K562 (cell line): ENCODE measurements around the gene ERBB4. TPM values are rescaled to one million over a fixed set of nuclear protein-coding genes. Genes with fewer than 3 reads are reported as not detected.

ENCODE experiments used
- ATAC-seq: fragments of 200-7000 bp; cut with Tn5 transposase; 3 replicates; pipeline ENCODE4 v1.9.1; 2020; ENCODE audit warnings: moderate library complexity
- BruUV-seq: library from RNA; stranded (reverse); fragments of 400-500 nt; replicated peaks from 2 replicates; lab custom pipeline; 2021; lab: Mats Ljungman, UMichigan
- CTCF ChIA-PET: fragments of 300-600 bp; formaldehyde crosslinking; extraction: SDS; loops from one replicate; lab custom pipeline; 2021; ENCODE audit warnings: low intra/inter-chr PET ratio; lab: Yijun Ruan, JAX
- POLR2A ChIA-PET: fragments of 300-600, 350-650 bp; sonication (Branson Sonifier 250); formaldehyde crosslinking; extraction: SDS; loops from one replicate; lab custom pipeline; 2021; ENCODE audit warnings: antibody characterized with exemption, inconsistent platforms; lab: Yijun Ruan, JAX
- DNase-seq, 4 experiments: peaks; one replicate each; pipeline versions ENCODE4 v3.0.0 to v3.0.0-alpha.2; 2011 to 2018; ENCODE audit warnings: low spot score in 3 of 4, mixed read lengths in 3 of 4; ENCODE audit errors: extremely low read depth in 1 of 4
- FAIRE-seq: peaks from 2 replicates; lab custom pipeline; 2011; peaks lifted over from hg19 to GRCh38; lab: Jason Lieb, UNC
- H2AFZ ChIP-seq: 2 replicates; pipeline ENCODE4 v1.6.0; 2011; ENCODE audit warnings: low read depth, low read length, control low read depth, inconsistent platforms
- H3K27ac ChIP-seq: fragments of 200-600 bp; 3 replicates; pipeline ENCODE4 v1.8.0; 2011; ENCODE audit warnings: low read depth, mild to moderate bottlenecking, control low read depth, inconsistent platforms, low read length, moderate library complexity, mixed read lengths; ENCODE audit errors: extremely low read depth
- H3K27me3 ChIP-seq, 2 experiments: fragments of 300-600 bp in 1 of 2; 2 replicates in 1 of 2; 3 replicates in 1 of 2; pipeline versions ENCODE4 v1.6.0 to v1.8.0; 2011; ENCODE audit warnings: inconsistent platforms in 2 of 2, low read length in 2 of 2, mild to moderate bottlenecking in 1 of 2, mixed read lengths in 1 of 2, moderate library complexity in 1 of 2; ENCODE audit not compliant: control insufficient read depth in 2 of 2, insufficient read depth in 2 of 2
- H3K36me3 ChIP-seq: fragments of 300-600 bp; 3 replicates; pipeline ENCODE4 v1.8.0; 2011; ENCODE audit warnings: mild to moderate bottlenecking, low read length, inconsistent platforms; ENCODE audit not compliant: control insufficient read depth, insufficient read depth
- H3K4me1 ChIP-seq, 2 experiments: fragments of 200-600 bp in 1 of 2; replicated peaks in 1 of 2; 2 replicates in 1 of 2; 3 replicates in 1 of 2; pipeline versions ENCODE4 v1.5.1 to v1.8.0; 2011; ENCODE audit warnings: inconsistent platforms in 2 of 2, low read length in 2 of 2, mild to moderate bottlenecking in 1 of 2, mixed read lengths in 1 of 2, moderate library complexity in 1 of 2; ENCODE audit not compliant: control insufficient read depth in 2 of 2, insufficient read depth in 2 of 2
- H3K4me2 ChIP-seq: 2 replicates; pipeline ENCODE4 v1.6.1; 2011; ENCODE audit warnings: low read length, control low read depth, inconsistent platforms, mixed read lengths; ENCODE audit not compliant: insufficient read depth
- H3K4me3 ChIP-seq: fragments of 200-600 bp; sonication (generic), shearing (Covaris generic); 2 replicates; pipeline ENCODE4 v1.5.1; 2016; ENCODE audit warnings: control low read depth, inconsistent platforms
- H3K79me2 ChIP-seq: fragments of 200-600 bp; 3 replicates; pipeline ENCODE4 v1.8.0; 2011; ENCODE audit warnings: low read length, inconsistent platforms; ENCODE audit not compliant: control insufficient read depth, insufficient read depth
- H3K9ac ChIP-seq, 2 experiments: 2 replicates each; pipeline versions ENCODE4 v1.6.0 to v1.6.1; 2011; ENCODE audit warnings: low read depth in 2 of 2, low read length in 2 of 2, control low read depth in 1 of 2, inconsistent platforms in 1 of 2, mild to moderate bottlenecking in 1 of 2, mixed read lengths in 1 of 2; ENCODE audit not compliant: insufficient read depth in 1 of 2
- H3K9me1 ChIP-seq: one replicate; pipeline ENCODE4 v1.6.0; 2011; ENCODE audit warnings: inconsistent platforms, mild to moderate bottlenecking, low read length, moderate library complexity; ENCODE audit not compliant: control insufficient read depth, insufficient read depth
- H3K9me3 ChIP-seq: replicated peaks from 2 replicates; pipeline ENCODE4 v1.5.1; 2011; ENCODE audit warnings: low read depth, low read length, inconsistent platforms; ENCODE audit not compliant: control insufficient read depth, insufficient read depth
- H4K20me1 ChIP-seq: replicated peaks from 2 replicates; pipeline ENCODE4 v1.6.1; 2011; ENCODE audit warnings: low read length, inconsistent platforms, mixed read lengths; ENCODE audit not compliant: control insufficient read depth, insufficient read depth
- ELK1 ChIP-seq: sonication (generic); formaldehyde crosslinking; IDR thresholded peaks from 2 replicates; pipeline ENCODE4 v1.8.1; 2022; ENCODE audit warnings: missing genetic modification reagents
- HDAC6 ChIP-seq: IDR thresholded peaks from 2 replicates; pipeline ENCODE4 v1.6.1; 2012; ENCODE audit warnings: low read depth, mild to moderate bottlenecking, control low read depth, inconsistent platforms, low read length, moderate library complexity
- HOXB6 ChIP-seq: fragments of 250-450 bp; sonication (Bioruptor Pico); IDR thresholded peaks from 2 replicates; pipeline ENCODE4 v1.5.1; 2022; ENCODE audit warnings: mild to moderate bottlenecking, borderline replicate concordance
- L3MBTL2 ChIP-seq: fragments of 450-650 bp; IDR thresholded peaks from 2 replicates; pipeline ENCODE4 v1.6.1; 2016; ENCODE audit warnings: mild to moderate bottlenecking, moderate library complexity
- MTA1 ChIP-seq: fragments of 450-650 bp; IDR thresholded peaks from 2 replicates; pipeline ENCODE4 v1.6.1; 2017; ENCODE audit warnings: borderline replicate concordance
- NCOR1 ChIP-seq: fragments of 450-650 bp; IDR thresholded peaks from 2 replicates; pipeline ENCODE4 v1.6.1; 2016; ENCODE audit warnings: mild to moderate bottlenecking, moderate library complexity
- SMAD3 ChIP-seq: fragments of 450-650 bp; formaldehyde crosslinking; conservative IDR thresholded peaks from 2 replicates; pipeline ENCODE4 v1.4.0; 2020; ENCODE audit warnings: mild to moderate bottlenecking
- SMARCA5 ChIP-seq: fragments of 450-650 bp; IDR thresholded peaks from 2 replicates; pipeline ENCODE4 v1.6.1; 2016
- SPI1 ChIP-seq: IDR thresholded peaks from 2 replicates; pipeline ENCODE4 v1.6.1; 2011; ENCODE audit warnings: low read depth, low read length, control low read depth, borderline replicate concordance
- USF2 ChIP-seq: sonication (generic); formaldehyde crosslinking; IDR thresholded peaks from 2 replicates; pipeline ENCODE4 v1.5.0; 2020; ENCODE audit warnings: missing genetic modification reagents
- WHSC1 ChIP-seq: IDR thresholded peaks from one replicate; pipeline ENCODE4 v1.6.1; 2012; ENCODE audit warnings: low read length, control low read depth, inconsistent platforms
- ZKSCAN1 ChIP-seq: fragments of 150-350 bp; IDR thresholded peaks from 2 replicates; pipeline ENCODE4 v1.6.1; 2016; ENCODE audit warnings: low read depth, low read length
- ZNF121 ChIP-seq: sonication (generic); formaldehyde crosslinking; conservative IDR thresholded peaks from 2 replicates; pipeline ENCODE4 v1.8.0; 2022; ENCODE audit warnings: missing genetic modification reagents
- ZNF785 ChIP-seq: fragments of 250-450 bp; sonication (Bioruptor Pico); IDR thresholded peaks from 2 replicates; pipeline ENCODE4 v1.4.0; 2020; ENCODE audit warnings: mild to moderate bottlenecking
- WGBS: fragments of 100-300 bp; shearing (Covaris generic); methylation state at CpG from one replicate; pipeline ENCODE4 v1.1.6; 2016; ENCODE audit warnings: low coverage, mixed read lengths; ENCODE audit not compliant: insufficient coverage; ENCODE audit errors: missing lambda C conversion rate; 5-methylcytosine and 5-hydroxymethylcytosine counted together
- in situ Hi-C: fragments of 300-500 bp; cut with MboI; formaldehyde crosslinking; loops from 4 replicates; pipeline ENCODE4 v1.15.0; 2018; ENCODE audit warnings: inconsistent platforms, mixed read lengths
- intact Hi-C: fragments of 100-400 bp; cut with micrococcal nuclease; formaldehyde crosslinking; loops from 2 replicates; pipeline ENCODE4 v1.14.2; 2022
- polyA plus RNA-seq, 8 experiments: library from polyadenylated mRNA; depleted of rRNA in 4 of 8; stranded (reverse) in 5 of 8; unstranded in 3 of 8; fragments of >200 nt; fragmentation: Nextera tagmentation in 2 of 8; fragmentation: Illumina TruSeq in 1 of 8; extraction: Ambion mirVana in 2 of 8; extraction: Trizol in 1 of 8; gene quantifications; 2 replicates each; pipeline versions ENCODE4 v1.2.1 to v1.2.3, GENCODE V29; 2011 to 2014; ENCODE audit warnings: inconsistent platforms in 1 of 8, missing spikeins in 1 of 8
- total RNA-seq, 7 experiments: library from RNA; depleted of rRNA in 6 of 7; stranded (reverse); fragments of >200 nt in 6 of 7; fragmentation: Illumina TruSeq in 2 of 7; extraction: Trizol in 2 of 7; gene quantifications; 2 replicates each; pipeline versions ENCODE4 v1.2.1 to v1.2.3, GENCODE V29; 2011 to 2021; ENCODE audit warnings: low replicate concordance in 1 of 7

ERBB4 gene
- total and polyA plus RNA-seq, 9 of the 15 experiments (the other 6 are each of a cell fraction or from before 2014, with no cell fraction given) = not detected

DNA sequence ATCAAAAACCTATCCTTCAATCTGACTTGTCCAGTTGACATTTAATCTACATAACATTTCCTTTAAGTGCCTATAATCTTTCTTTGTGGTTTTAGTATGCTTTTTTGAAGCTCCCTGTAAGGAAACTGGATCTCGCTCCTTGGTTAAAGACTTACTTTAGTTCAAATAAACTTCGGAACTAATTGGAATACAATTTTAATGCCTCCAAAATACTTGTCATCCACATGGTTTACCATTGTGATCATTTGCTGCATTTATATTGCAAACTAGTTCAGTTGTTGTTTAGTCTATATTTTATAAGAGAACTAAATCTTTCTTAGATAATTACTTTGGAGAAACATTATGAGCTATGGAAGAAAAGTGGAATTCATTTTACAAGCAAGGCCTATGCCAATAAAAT is 496.0 kb downstream of the ERBB4 start:
- TF ChIP-seq SMAD3 (CRISPR knock-in tag) = no peak
- no peak for TF ChIP-seq SMARCA5
- TF ChIP-seq MTA1 = no peak
- no peak for TF ChIP-seq USF2 (CRISPR knock-in tag)
- TF ChIP-seq WHSC1 = no peak
- no peak for TF ChIP-seq ZNF121 (CRISPR knock-in tag)
- no peak for TF ChIP-seq HOXB6 (CRISPR knock-in tag)
- no peak for TF ChIP-seq ZKSCAN1
- no peak for TF ChIP-seq HDAC6
- TF ChIP-seq NCOR1 = no peak
- TF ChIP-seq L3MBTL2 = no peak
- no peak for TF ChIP-seq ZNF785 (CRISPR knock-in tag)
- no peak for TF ChIP-seq ELK1
- TF ChIP-seq SPI1 = no peak
- no peaks in the 10 kb centered on the region for H3K9me3 ChIP-seq
- H4K20me1 ChIP-seq = no peaks in the 10 kb centered on the region
- H3K9me1 ChIP-seq = no peaks in the 10 kb centered on the region
- H3K27ac ChIP-seq = no peak overlapping the region
- H3K4me2 ChIP-seq = no peak overlapping the region
- no peak overlapping the region for H3K4me3 ChIP-seq
- no peak overlapping the region for H3K9ac ChIP-seq
- in situ Hi-C loops = no loop called here
- POLR2A ChIA-PET = no interaction called here
- FAIRE-seq (no peak), DNase-seq (no peak), ATAC-seq (no peak)
- 0% methylated on average over 2 of the region's 2 CpGs for WGBS
- CTCF ChIA-PET = no interaction called here
- H3K79me2 ChIP-seq = no peaks in the 10 kb centered on the region
- no peaks in the 10 kb centered on the region for H3K27me3 ChIP-seq
- no peaks in the 10 kb centered on the region for H3K4me1 ChIP-seq
- H3K36me3 ChIP-seq = no peaks in the 10 kb centered on the region
- H2AFZ ChIP-seq = no peak overlapping the region
- BruUV-seq = no TSS peak
- intact Hi-C loops = no loop called here
